SIG-M5 (cell line): Measurements from ENCODE around the gene DGKH.

Experiments
- DNase-seq: peaks from one replicate; lab custom pipeline; 2025; lab: John Stamatoyannopoulos, UW

DGKH gene

GRCh38 chr13:42048342-42048683 is at the start of gene DGKH:
Gene DGKH, plus strand, starts transcription at chr13:42048648. Its CDS starts 126 bp downstream, at chr13:42048774.
- DNase-seq = no peak

- DNase-seq = no peak
These were observed 47.6 kb upstream of the DGKH start for GRCh38 chr13:42000846-42001245.

DNA sequence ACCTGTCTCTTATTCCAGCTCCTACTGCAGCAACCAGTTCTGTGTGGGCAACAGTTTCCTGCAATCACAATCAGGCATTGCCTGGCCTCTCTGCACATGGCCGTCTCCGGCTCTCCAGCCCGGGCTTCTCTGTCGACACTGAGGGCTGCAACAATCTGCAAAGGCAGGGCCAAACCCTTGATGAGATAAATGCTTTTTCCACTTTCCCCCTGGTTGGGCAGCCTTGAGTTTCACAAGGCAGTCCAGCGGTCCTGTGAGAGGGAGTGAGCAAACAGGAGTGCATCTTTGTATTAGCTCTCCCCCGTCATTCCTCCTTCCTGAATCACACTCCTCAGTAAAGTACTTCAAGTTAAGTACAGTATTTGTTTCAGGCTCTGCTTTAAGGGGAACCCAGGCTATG is 46.9 kb upstream of the DGKH start:
- DNase-seq = no peak

- no peak for DNase-seq
These were observed 46.4 kb upstream of the DGKH start for GRCh38 chr13:42002066-42002465.

DNA sequence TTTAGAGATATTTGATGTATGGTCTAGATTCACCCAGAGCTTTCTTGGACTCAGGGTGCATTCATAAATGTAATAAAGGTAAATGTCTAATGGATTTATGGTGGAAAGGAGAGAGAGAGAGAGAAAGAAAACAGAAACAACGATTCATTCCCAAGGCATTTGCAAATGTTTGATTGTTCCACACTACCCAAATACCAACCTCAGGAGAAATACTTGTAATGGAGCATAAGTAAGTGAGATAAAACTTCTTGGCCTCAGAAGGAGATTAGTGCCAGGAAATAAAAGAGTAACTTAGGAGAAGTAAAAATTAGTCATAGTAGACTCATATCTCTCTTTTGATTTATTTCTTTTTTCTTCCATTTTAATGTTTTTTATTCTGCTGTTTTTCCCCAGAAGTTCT is 40.6 kb upstream of the DGKH start:
- DNase-seq = no peak

DNA sequence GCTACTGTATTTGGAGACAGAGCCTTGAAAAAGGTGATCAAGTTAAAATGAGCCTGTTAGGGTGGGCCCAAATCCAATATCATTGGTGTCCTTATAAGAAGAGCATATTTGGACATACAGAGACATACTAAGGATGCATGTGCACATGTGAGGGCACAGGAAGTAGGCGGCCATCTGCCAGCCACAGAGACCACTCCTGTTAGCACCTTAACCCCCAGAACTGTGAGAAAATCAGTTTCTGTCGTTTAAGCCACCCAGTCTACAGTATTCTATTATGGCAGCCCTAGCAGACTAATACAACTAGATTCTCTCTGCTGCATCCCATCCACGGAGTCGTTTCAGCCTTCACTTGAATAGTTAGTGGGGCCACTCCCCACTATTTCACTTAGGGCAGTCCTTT is 39.4 kb upstream of the DGKH start:
- DNase-seq = no peak

DNA sequence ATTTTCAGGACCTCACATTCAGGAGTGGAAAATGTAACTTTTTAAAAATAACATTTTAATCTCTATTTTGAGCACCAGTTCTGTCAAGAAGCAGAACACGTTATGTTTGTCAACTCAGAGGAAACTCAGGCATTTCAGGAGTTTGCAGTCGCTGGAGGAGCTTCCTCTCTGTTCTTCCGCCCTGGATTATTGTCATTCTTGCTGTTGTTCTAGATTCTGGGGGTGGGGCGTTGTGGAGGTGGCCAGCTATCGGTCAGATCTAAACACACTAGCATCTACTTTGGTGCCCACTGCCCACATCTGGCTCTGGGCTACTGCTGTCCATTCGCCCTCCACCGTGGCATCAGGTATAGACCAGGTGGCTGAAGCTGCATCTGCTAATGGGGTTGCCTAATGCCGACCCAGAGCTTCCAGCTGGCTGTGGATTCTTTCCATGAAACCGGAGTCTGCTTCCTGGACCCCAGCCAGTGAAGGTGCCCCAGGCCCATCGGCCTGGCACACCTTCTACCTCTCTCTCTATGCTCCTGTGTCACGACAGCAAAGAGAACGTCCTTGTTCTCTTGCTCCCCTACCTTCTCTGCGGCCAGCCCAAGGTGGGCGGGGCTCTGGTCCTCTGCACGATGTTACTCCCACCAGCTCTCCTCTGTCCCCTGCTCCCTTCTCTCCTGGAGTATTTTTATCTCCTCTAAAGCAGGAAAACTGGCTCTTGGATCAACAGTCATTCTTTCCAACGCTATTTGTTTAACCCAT is 36.7 kb upstream of the DGKH start:
- DNase-seq = no peak

- no peak for DNase-seq
These were observed 34.3 kb upstream of the DGKH start for GRCh38 chr13:42014119-42014518.

DNA sequence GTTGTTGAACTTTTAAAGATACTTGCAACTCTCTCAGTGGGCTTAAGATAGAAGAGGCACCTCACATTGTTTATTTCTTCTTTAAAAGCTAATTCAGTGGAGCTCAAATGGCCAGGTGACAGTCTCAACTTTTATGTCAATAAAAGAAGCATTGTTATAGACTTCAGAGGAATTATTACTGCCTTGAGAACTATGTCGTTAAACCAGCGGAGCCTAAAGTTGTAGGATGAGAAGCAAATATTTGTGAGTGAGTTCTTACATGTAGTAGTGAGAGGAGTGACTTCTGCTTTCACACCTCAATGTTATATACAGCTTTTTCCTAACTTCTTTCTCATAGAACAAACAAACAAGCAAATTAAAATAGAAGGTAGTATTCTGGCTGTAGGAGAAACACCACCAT is 31.2 kb upstream of the DGKH start:
- no peak for DNase-seq

DNA sequence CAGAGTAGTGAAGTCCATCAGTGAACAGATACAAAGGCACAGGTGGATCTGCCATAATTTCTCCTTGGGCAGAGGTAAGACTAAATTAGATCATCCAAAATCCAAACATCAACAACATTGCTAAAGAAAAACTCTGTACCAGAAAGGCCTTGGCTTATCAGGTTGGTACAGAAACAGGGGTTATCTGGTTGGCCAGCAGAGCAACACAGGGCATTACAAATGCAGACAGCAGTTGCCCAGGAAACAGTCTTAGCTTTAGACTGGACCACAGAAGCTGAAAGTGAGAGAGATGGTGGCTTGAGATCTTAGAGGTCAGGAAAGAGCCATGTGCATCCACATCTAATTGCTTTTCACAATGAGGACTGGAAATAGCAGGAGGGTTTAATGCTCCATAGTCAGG is 26.6 kb upstream of the DGKH start:
- no peak for DNase-seq

GRCh38 chr13:42022336-42022735 is 26.1 kb upstream of the DGKH start:
- no peak for DNase-seq

DNA sequence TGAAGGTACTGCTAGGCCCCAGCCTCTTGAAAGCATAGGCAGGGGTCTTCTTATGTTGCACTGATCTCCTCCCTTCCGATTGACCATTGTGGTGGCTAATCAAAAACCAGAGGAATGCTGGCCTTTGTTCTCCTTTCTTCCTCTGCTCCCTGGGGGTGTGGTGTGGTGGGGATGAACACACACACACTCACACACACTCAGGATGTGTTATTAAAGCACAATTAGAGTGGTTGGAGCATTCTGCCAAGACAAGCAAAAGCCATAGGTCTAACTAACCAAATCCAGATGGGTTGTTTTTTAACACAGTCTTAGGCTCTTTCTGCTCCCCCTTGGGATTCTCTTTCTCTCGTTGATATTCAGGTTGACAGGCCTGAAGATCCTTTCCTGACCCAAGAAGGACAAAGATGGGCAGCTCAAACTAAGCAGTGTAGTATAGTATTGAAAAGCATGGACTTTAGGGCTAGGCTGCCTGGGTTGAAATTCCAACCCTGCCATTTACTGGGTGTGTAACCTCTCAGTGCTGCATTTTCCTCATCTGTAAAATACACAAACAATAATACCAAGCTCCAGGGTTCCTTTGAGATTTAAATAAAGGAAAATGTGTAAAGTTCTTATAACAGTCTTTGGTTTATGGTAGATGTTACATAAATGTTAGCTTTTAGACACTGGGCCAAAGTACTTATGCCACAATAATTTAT is 25.5 kb upstream of the DGKH start:
- no peak for DNase-seq

DNA sequence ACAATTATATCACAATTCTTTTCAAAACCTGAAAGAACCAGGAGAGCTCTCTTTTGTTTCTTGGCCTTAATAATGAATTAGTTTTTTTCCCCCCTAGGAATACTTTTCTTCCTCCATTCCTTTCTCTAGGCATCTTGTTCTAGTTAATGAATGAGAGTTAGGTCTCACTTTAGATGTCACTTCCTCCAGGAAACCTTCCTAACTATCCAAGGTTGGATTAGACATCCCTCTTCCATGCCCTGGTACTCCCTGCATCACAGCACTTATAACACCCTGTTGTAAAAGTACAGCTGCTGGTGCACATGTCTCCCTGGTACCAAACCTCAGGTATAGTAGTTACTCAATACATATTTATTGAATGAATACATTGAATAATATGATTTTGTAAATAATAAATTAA is 21.2 kb upstream of the DGKH start:
- DNase-seq = no peak

DNA sequence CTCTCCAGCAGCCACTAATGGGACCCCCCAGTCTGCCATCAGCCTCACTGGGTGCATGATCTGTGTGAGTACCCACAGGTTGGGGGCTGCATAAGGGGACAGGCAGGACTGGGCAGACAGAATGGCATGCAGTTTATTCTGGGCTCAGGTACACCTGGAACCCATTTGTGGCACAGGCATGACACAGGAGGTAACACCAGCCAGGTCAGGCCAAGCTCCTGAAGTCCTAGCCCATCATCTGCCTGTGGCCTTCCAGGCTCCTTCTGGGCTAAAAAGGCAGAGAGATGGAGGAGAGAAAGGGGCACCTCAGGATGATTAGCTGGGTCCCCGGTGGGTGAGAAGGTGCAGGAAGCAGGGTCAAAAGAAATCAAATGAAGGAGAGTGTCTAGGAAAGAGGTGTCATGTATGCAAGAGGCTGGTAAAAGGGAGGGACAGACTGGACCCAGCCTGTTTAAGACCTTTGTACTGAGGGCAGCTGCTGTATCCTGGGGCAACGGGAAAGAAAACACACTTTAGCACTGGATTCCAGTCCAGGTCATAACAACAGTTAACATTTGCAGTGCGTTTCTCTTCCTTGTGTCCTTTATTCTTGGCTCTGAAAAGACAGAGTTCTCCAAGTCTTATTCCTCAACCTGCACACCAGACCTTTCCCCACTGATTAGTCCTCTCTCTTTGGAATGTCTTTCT is 20.2 kb upstream of the DGKH start:
- no peak for DNase-seq

GRCh38 chr13:42035905-42036521 is 12.4 kb upstream of the DGKH start:
- no peak for DNase-seq

DNA sequence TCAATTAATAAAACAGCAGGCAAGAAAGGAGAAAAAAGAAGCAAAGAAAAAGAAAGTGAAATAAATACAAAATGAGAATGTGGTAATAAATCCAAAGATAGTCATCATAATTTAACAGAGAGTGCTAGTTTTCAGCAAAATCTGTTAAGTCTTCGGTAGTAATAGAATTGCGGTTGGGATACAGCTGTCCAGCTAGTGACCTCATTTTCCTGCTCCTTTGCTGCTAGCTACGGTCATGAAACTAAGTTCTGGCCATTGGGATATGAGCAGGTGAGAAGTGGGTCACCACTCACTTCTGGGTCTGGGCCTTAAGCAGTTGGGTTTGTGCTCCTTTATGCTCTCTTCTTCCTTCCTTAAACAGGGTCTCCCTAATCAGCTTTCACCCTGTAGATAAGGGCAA is 11.7 kb upstream of the DGKH start:
- DNase-seq = no peak

DNA sequence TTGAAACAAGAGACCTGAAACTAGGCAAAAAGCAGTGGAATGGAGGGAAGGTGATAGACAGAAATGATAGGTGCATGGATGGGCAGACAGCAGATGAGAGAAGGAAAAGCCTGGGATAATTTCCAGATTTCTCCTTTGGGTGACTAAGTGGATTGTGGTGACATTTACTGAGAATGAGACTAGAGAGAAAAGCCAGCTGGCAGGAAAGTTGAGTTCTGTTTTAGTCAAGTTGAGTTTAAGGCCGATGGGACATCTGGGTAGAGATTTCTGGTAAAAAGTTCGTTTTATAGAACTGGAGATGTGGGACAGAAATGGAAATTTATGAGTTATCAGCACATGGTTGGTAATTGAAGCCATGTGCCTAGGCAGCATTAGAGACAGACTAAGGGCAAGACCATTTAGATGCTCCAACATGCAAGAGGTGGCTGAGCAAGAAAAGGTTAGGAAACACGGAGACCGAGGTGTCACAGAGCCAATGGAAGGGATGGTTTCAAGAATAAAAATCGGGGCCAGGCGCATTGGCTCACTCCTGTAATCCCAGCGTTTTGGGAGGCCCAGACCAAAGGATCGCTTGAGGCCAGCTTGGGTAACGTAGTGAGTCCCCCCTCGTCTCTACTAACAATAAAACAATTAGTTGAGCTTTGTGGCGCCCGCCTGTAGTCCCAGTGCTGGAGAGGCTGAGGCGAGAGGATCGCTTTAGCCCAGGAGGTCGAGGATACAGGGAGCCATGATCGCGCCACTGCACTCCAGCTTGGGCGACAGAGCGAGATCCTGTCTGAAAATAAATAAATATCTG is 9.6 kb upstream of the DGKH start:
- DNase-seq = no peak

DNA sequence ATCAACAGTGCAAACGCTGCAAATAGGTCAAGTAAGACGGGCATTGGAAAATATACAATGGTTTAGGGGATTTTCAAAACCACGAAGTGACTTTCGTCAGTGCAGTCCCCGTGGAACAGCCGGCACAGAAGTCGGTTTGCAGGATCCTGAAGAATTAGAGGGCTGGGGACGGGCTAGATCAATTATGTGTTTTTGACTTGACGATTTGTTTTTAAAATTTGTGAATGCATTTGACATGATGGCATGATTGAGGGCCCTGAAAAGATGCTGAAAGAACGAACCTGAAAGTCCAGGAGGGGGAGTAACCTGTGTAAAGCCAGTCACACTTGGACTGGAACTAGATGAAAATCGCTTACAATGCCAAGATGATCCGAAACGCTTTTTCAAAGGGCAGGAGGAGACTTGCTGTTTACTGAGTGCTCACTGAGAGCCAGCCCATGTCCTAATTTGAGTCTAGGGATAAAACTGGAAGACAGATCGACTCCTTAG is 8.9 kb upstream of the DGKH start:
- no peak for DNase-seq

- no peak for DNase-seq
These were observed 8.3 kb upstream of the DGKH start for GRCh38 chr13:42039946-42040729.

DNA sequence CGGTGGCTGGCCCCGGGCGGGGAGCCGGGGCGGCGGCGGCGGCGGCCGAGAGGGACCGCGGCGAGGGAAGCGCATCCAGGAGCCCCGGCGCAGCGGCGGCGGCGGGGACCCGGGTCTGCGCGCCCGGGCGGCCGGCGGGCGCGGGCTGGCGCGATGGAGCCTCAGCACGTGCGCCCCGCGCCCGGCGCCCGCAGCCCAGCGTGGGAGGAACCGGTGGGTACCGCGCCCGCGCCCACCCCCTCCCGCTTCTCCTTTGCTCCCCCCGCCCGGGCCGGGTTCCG is 7.8 kb upstream of the DGKH start:
- DNase-seq = no peak

DNA sequence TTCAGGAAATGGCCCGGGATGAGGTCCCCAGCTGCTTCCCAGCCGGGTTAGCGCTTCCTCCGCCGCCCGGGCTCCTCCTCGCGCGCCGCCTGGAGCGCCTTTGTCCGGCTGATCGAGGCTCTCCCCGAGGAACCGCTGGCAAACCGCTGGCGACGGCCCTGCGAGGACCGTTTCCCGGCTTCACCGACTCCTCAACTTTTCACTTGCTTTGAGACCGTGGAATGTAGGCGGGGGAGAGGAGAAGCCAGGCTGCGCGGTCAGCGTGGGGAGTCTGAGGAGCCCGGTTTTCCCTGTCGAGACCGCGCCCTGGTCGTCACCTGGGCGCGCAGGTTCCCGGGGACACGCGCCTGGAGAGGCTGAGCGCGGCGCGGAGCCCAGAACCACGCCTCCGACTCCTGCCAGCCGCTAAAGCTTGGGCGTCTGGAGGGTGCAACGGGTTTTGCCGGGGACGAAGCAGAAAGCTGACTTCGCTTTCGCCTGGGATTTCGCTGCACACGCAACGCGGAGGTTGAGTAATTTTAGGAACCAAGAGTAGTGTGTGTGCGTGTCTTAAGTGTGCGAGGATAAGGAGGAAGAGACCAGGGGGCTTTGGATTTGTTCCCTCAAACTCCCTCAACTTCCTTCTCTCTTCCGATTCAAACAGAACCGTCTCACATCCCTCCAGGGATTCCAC is 7.3 kb upstream of the DGKH start:
- no peak for DNase-seq
